ENCODE measurements around the gene NXN.

DNA sequence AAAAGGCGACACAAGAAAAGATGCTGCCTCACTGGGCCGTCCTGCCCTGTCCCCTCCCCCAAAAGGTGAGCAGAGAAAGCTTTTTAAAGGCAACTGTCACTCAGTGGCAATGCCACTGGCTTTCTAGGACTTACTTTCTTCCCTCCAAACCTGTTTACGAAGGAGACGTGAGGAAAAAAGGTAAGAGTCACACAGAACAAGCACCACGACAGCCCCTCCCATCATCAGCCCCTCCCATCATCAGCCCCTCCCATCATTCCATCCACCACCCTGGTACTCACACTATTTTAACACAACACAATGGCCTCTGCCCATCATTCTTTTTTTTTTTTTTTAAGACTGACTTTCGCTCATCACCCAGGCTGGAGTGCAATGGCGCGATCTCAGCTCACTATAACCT, 77.1 kb downstream of the NXN start:
- TF ChIP-seq POLR2AphosphoS5 (IDR thresholded peaks at IDR 0.05) (no peak), EP300 (IDR thresholded peaks at IDR 0.05) (no peak), POLR2A (IDR thresholded peaks at IDR 0.05) (no peak)
- TF ChIP-seq, protein P1, sequence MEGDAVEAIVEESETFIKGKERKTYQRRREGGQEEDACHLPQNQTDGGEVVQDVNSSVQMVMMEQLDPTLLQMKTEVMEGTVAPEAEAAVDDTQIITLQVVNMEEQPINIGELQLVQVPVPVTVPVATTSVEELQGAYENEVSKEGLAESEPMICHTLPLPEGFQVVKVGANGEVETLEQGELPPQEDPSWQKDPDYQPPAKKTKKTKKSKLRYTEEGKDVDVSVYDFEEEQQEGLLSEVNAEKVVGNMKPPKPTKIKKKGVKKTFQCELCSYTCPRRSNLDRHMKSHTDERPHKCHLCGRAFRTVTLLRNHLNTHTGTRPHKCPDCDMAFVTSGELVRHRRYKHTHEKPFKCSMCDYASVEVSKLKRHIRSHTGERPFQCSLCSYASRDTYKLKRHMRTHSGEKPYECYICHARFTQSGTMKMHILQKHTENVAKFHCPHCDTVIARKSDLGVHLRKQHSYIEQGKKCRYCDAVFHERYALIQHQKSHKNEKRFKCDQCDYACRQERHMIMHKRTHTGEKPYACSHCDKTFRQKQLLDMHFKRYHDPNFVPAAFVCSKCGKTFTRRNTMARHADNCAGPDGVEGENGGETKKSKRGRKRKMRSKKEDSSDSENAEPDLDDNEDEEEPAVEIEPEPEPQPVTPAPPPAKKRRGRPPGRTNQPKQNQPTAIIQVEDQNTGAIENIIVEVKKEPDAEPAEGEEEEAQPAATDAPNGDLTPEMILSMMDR (IDR thresholded peaks at IDR 0.05), result no peak

Data from upper lobe of left lung (tissue), 4 donors.